Testis (tissue), 3 donors: ENCODE data around the gene FOXP4. TPM values are rescaled to one million over a fixed set of nuclear protein-coding genes. Genes with fewer than 3 reads are reported as not detected.

Experiments
- DNase-seq: peaks from one replicate; pipeline ENCODE4 v3.0.0-alpha.2; 2019
- H3K27ac ChIP-seq, 2 donors: fragments of 200-600 bp; sonication (generic); one replicate each; pipeline ENCODE4 v1.5.1; 2019
- H3K27me3 ChIP-seq: fragments of 200-600 bp; sonication (generic); one replicate; pipeline ENCODE4 v1.5.1; 2019
- H3K36me3 ChIP-seq: fragments of 200-600 bp; sonication (generic); one replicate; pipeline ENCODE4 v1.5.1; 2017; ENCODE audit warnings: low read depth; ENCODE audit errors: missing control alignments
- H3K4me1 ChIP-seq: fragments of 200-600 bp; sonication (generic); one replicate; pipeline ENCODE4 v1.5.1; 2019
- H3K4me3 ChIP-seq, 2 donors: fragments of 200-600 bp; sonication (generic); one replicate each; pipeline ENCODE4 v1.5.1; 2017 to 2019
- H3K9me3 ChIP-seq: fragments of 200-600 bp; sonication (generic); one replicate; pipeline ENCODE4 v1.5.1; 2017
- CTCF ChIP-seq, 3 experiments: fragments of 450-650 bp in 2 of 3; fragments of 200-600 bp in 1 of 3; sonication (generic) in 1 of 3; IDR thresholded peaks; one replicate each; pipeline ENCODE4 v1.5.1; 2016 to 2019; ENCODE audit warnings: antibody characterized with exemption in 3 of 3, mild to moderate bottlenecking in 2 of 3, moderate library complexity in 1 of 3
- POLR2A ChIP-seq: fragments of 450-650 bp; IDR thresholded peaks from one replicate; pipeline ENCODE4 v1.6.1; 2017; ENCODE audit warnings: antibody characterized with exemption, mild to moderate bottlenecking, moderate library complexity
- WGBS, 2 donors: methylation state at CpG; one replicate each; pipeline ENCODE4 v1.1.5; 2018; 5-methylcytosine and 5-hydroxymethylcytosine counted together
- intact Hi-C: fragments of 100-400 bp; cut with DNase I; formaldehyde crosslinking; loops from one replicate; pipeline ENCODE4 v1.15.1; 2023; ENCODE audit warnings: low total_unique reads
- polyA plus RNA-seq: library from polyadenylated mRNA; stranded (reverse); fragments of 350-450 nt; fragmentation: Illumina TruSeq; extraction: RNeasy Lipid Tissue Mini Kit (QIAGEN cat#74804); gene quantifications from one replicate; pipeline ENCODE4 v1.2.3, GENCODE V29; 2014; ENCODE audit warnings: low read depth, low replicate concordance; ENCODE audit not compliant: insufficient read depth
- total RNA-seq, 2 donors: library from RNA; depleted of rRNA; stranded (reverse); fragments of >200 nt; gene quantifications; one replicate each; pipeline ENCODE4 v1.2.3, GENCODE V29; 2016

The FOXP4 gene
- total and polyA plus RNA-seq, 3 donors from 2014 or later: 38.0 to 50.2 (median 39.7) TPM

DNA sequence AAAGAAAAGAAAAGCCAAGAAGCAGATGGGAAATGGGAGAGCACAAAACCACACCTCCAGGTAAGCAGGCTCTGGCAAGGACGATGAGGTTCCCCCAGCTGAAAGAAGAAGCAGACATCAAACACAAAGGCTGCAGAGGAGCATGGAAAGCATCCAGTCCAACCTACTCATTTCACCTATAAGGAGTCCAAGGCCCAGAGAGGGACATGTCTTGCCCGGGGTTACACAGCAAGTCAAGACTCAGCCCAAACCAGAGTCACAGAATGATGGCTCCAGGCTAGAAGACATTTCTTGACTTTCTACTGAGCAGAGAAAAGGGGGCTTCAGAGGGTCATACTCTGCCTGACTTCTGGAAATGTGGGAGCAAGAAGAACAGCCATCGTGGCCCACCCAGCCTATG is 45.6 kb upstream of the FOXP4 start:
- no peaks in the 10 kb centered on the region for H3K36me3 ChIP-seq
- intact Hi-C loops: no loop called here
- no peak overlapping the region for H3K4me3 ChIP-seq
- no peak for DNase-seq
- no peak overlapping the region for H3K27ac ChIP-seq
- no peaks in the 10 kb centered on the region for H3K27me3 ChIP-seq
- WGBS, 2 donors: 63 to 65% methylated on average over 3 of the region's 3 CpGs
- H3K4me1 ChIP-seq: peaks cover 25% of the 10 kb centered on the region
- no peaks in the 10 kb centered on the region for H3K9me3 ChIP-seq
- no peak for TF ChIP-seq POLR2A
- TF ChIP-seq CTCF (IDR thresholded peaks at IDR 0.05): no peak

DNA sequence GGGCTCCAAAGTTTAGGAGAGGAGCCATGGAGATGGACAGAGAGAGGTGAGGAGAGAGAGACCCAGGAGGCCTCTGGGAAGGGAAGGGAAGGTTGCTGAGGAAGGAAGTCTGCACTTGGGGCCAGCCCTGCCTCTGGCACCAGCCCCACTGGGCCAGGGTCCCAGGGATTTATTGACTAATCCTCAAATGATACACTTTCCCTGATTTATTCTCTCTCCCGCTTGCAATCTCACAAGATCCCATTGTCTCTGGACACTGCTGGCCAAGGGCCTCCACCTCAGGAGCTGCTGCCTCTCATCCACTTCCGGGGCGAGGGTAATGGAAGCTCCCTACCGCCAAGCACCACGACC is 43.6 kb upstream of the FOXP4 start:
- intact Hi-C loops: no loop called here
- H3K27ac ChIP-seq: peak overlapping the region in 1 of 2 donors; percentile 83
- H3K4me3 ChIP-seq: no peak overlapping the region
- DNase-seq: no peak
- H3K36me3 ChIP-seq: no peaks in the 10 kb centered on the region
- H3K27me3 ChIP-seq: no peaks in the 10 kb centered on the region
- peaks cover 29% of the 10 kb centered on the region for H3K4me1 ChIP-seq
- 38 to 42% methylated on average over 5 of the region's 5 CpGs for WGBS, 2 donors
- no peak for TF ChIP-seq CTCF (IDR thresholded peaks at IDR 0.05)
- H3K9me3 ChIP-seq: no peaks in the 10 kb centered on the region

DNA sequence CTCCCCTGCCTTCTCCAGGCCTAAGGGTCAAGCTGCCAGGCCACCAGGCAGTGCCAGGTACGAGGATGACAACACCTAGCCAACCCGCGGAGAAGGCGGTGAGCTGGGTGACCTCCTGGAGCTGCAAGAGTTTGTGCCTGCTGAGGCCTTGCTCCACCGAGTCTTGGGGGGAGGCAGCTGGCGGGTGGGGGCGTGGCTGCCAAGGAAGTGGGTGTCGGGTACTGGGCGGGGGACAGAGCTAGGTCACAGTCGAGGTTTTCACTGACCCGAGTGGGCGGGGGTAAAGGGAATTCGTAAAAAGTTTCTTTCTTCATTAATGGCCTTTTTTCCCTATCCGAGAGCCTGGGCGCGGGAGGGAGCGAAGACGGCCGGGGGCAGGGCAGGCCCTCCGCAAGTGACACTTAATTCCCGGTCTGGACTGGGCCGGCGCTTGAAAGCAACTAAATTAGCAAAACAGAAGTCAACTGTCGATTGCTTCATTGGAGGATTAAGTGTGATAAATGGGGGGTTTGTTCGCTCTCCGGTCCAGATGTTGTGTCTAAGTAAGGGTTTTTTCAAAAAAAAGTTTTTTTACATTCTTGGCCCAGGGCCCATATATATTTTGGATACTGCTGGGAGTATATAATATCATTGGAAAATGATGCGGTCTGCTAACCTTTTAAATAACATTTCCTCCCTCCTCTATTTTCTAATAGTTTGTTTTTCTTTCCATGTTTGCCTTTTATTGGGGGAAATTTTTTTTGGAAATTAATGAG is 43.1 kb upstream of the FOXP4 start:
- 25 to 29% methylated on average over 26 to 27 of the region's 27 CpGs for WGBS, 2 donors
- intact Hi-C loops: no loop called here
- H3K27ac ChIP-seq: peak overlapping the region in 1 of 2 donors; percentile 83
- peak; percentile 20 for DNase-seq
- no peaks in the 10 kb centered on the region for H3K36me3 ChIP-seq
- H3K4me3 ChIP-seq: peak overlapping the region in 1 of 2 donors; percentile 19
- TF ChIP-seq POLR2A: no peak
- no peaks in the 10 kb centered on the region for H3K9me3 ChIP-seq
- peaks cover 29% of the 10 kb centered on the region for H3K4me1 ChIP-seq
- no peaks in the 10 kb centered on the region for H3K27me3 ChIP-seq

- peak overlapping the region; percentile 19 to 47 for H3K4me3 ChIP-seq
- intact Hi-C loops: no loop called here
- DNase-seq: peak; percentile 27
- peak overlapping the region; percentile 35 to 83 for H3K27ac ChIP-seq
- no peak for TF ChIP-seq POLR2A
- no peaks in the 10 kb centered on the region for H3K27me3 ChIP-seq
- peaks cover 29% of the 10 kb centered on the region for H3K4me1 ChIP-seq
- H3K36me3 ChIP-seq: no peaks in the 10 kb centered on the region
- no peaks in the 10 kb centered on the region for H3K9me3 ChIP-seq
- 1 to 4% methylated on average over 36 to 52 of the region's 52 CpGs for WGBS, 2 donors
These were observed 42.2 kb upstream of the FOXP4 start for GRCh38 chr6:41503827-41504465.

DNA sequence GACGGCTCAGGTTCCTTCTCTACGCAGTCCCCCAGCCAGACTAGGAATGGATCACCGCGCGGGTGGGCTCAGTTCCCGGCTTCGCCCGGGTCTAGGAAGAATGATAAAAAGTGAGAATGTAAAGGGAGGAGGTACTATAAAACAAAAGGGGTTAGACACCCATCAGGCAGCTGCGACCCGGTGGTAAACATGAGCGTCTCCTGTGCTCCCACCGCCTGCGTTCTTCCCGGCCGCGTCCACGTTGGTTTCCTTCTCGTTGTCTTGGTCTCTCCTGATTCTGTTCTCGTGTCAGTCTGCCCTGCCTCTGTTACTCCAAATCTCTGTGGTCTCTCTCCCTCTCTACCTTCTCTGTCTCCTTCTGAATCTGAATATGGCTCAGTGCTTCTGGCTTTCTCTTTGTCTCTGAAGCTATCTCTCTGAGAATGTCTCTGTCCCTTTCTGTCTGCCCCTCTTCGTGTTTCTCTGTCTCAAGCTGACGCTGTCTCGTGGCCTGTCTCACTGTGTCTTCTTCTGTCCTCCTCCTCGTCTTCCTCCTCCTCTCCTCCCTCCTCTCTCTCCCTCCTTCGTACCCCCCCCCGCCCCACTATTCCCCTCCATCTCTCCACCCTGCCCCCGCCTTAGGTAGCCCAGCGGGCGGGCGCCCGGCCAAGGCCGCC is 41.6 kb upstream of the FOXP4 start:
- WGBS, 2 donors: 3 to 9% methylated on average over 23 to 31 of the region's 31 CpGs
- intact Hi-C loops: no loop called here
- Histone ChIP-seq H3K4me3 (peak overlapping the region; percentile 1 to 47), H3K27me3 (no peaks in the 10 kb centered on the region), H3K36me3 (no peaks in the 10 kb centered on the region), H3K4me1 (peaks cover 29% of the 10 kb centered on the region), H3K9me3 (no peaks in the 10 kb centered on the region), H3K27ac (peak overlapping the region; percentile 35 to 83)
- no peak for TF ChIP-seq CTCF (IDR thresholded peaks at IDR 0.05)
- TF ChIP-seq POLR2A: no peak
- DNase-seq: peak; percentile 52
